H1 (cell line): ENCODE data around the gene PTPRD. TPM values are rescaled to one million over a fixed set of nuclear protein-coding genes. Genes with fewer than 3 reads are reported as not detected.

Experiments
- CTCF ChIA-PET: fragments of 300-600 bp; sonication (Branson Sonifier 250); formaldehyde crosslinking; loops from one replicate; lab custom pipeline; 2021; ENCODE audit not compliant: partially characterized antibody; lab: Charles Lee
- POLR2A ChIA-PET: fragments of 300-600 bp; sonication (Branson Sonifier 250); formaldehyde crosslinking; loops from one replicate; lab custom pipeline; 2021; ENCODE audit warnings: inconsistent platforms; ENCODE audit not compliant: partially characterized antibody; lab: Charles Lee
- DNase-seq, 2 experiments: peaks; one replicate each; pipeline versions ENCODE4 v3.0.0 to v3.0.0-alpha.2; 2010 to 2022; ENCODE audit warnings: low spot score in 2 of 2, low read depth in 1 of 2, mixed read lengths in 1 of 2
- FAIRE-seq: peaks from 2 replicates; lab custom pipeline; 2011; peaks lifted over from hg19 to GRCh38; lab: Jason Lieb, UNC
- H2AFZ ChIP-seq: 2 replicates; pipeline ENCODE4 v1.8.1; 2012; ENCODE audit warnings: low read length, inconsistent platforms
- H2AK5ac ChIP-seq: 2 replicates; pipeline ENCODE4 v1.6.1; 2013; ENCODE audit warnings: low read depth, low read length
- H2BK120ac ChIP-seq: replicated peaks from 2 replicates; pipeline ENCODE3; 2013; ENCODE audit warnings: low read depth, low read length, inconsistent platforms
- H2BK12ac ChIP-seq: 2 replicates; pipeline ENCODE4 v1.6.1; 2013; ENCODE audit warnings: low read depth, low read length
- H2BK15ac ChIP-seq: 2 replicates; pipeline ENCODE4 v1.6.1; 2013; ENCODE audit warnings: low read length
- H2BK20ac ChIP-seq: 2 replicates; pipeline ENCODE4 v1.6.1; 2013; ENCODE audit warnings: low read length
- H2BK5ac ChIP-seq: 2 replicates; pipeline ENCODE4 v1.6.1; 2013; ENCODE audit warnings: low read depth, low read length
- H3K14ac ChIP-seq: 2 replicates; pipeline ENCODE4 v1.6.1; 2013; ENCODE audit warnings: inconsistent platforms; ENCODE audit not compliant: insufficient read length
- H3K18ac ChIP-seq: 2 replicates; pipeline ENCODE4 v1.6.1; 2013; ENCODE audit warnings: low read length; ENCODE audit errors: extremely low read depth
- H3K23ac ChIP-seq: 2 replicates; pipeline ENCODE4 v1.6.1; 2013; ENCODE audit warnings: inconsistent platforms; ENCODE audit not compliant: insufficient read length
- H3K23me2 ChIP-seq: 2 replicates; pipeline ENCODE4 v1.6.1; 2013; ENCODE audit warnings: low read depth, low read length
- H3K27ac ChIP-seq: 2 replicates; pipeline ENCODE4 v1.6.1; 2011; ENCODE audit warnings: low read depth, low read length, inconsistent platforms
- H3K27me3 ChIP-seq, 4 experiments: replicated peaks in 1 of 4; 1 replicate in 1 of 4; 2 replicates in 3 of 4; pipeline versions ENCODE4 v1.6.1 to v1.8.1; 2011 to 2013; ENCODE audit warnings: low read length in 3 of 4, mild to moderate bottlenecking in 3 of 4, inconsistent platforms in 2 of 4, mixed read lengths in 2 of 4, moderate library complexity in 1 of 4; ENCODE audit not compliant: control insufficient read depth in 3 of 4, insufficient read depth in 3 of 4; ENCODE audit errors: extremely low read depth in 1 of 4
- H3K36me3 ChIP-seq, 4 experiments: 2 replicates each; pipeline versions ENCODE4 v1.6.1 to v1.8.1; 2011 to 2013; ENCODE audit warnings: mild to moderate bottlenecking in 4 of 4, low read length in 3 of 4, moderate library complexity in 2 of 4, control low read depth in 1 of 4, inconsistent platforms in 1 of 4; ENCODE audit not compliant: insufficient read depth in 4 of 4, control insufficient read depth in 2 of 4
- H3K4ac ChIP-seq: replicated peaks from 2 replicates; pipeline ENCODE3; 2013; ENCODE audit warnings: low read length, low read depth, mixed read lengths, inconsistent platforms; ENCODE audit not compliant: insufficient read length
- H3K4me1 ChIP-seq, 4 experiments: replicated peaks in 1 of 4; 1 replicate in 1 of 4; 2 replicates in 3 of 4; pipeline versions ENCODE4 v1.6.1 to v1.8.1; 2011 to 2013; ENCODE audit warnings: low read length in 3 of 4, inconsistent platforms in 2 of 4, mixed read lengths in 1 of 4; ENCODE audit not compliant: insufficient read depth in 4 of 4, control insufficient read depth in 3 of 4
- H3K4me2 ChIP-seq, 2 experiments: 2 replicates each; pipeline versions ENCODE4 v1.6.1 to v1.8.1; 2011 to 2013; ENCODE audit warnings: low read depth in 2 of 2, low read length in 2 of 2, control low read depth in 1 of 2, inconsistent platforms in 1 of 2, mild to moderate bottlenecking in 1 of 2; ENCODE audit not compliant: insufficient read depth in 1 of 2
- H3K4me3 ChIP-seq, 4 experiments: fragments of 200-600, 300-600 bp in 1 of 4; sonication (generic), shearing (Covaris generic), sonication (Bioruptor Twin) in 1 of 4; 2 replicates each; pipeline versions ENCODE4 v1.5.1 to v1.8.1; 2011 to 2016; ENCODE audit warnings: low read length in 4 of 4, low read depth in 3 of 4, control low read depth in 2 of 4, inconsistent platforms in 2 of 4, mild to moderate bottlenecking in 2 of 4, mixed read lengths in 1 of 4, moderate library complexity in 1 of 4; ENCODE audit not compliant: insufficient read depth in 2 of 4; ENCODE audit errors: extremely low read depth in 1 of 4
- H3K56ac ChIP-seq: replicated peaks from 2 replicates; pipeline ENCODE3; 2013; ENCODE audit warnings: low read depth, mild to moderate bottlenecking, mixed read lengths, low read length, inconsistent platforms; ENCODE audit not compliant: insufficient read length
- H3K79me1 ChIP-seq: 2 replicates; pipeline ENCODE4 v1.6.1; 2013; ENCODE audit warnings: low read depth, low read length, control low read depth
- H3K79me2 ChIP-seq, 2 experiments: 2 replicates each; pipeline versions ENCODE4 v1.6.1 to v1.8.1; 2012 to 2013; ENCODE audit warnings: low read length in 2 of 2, mild to moderate bottlenecking in 2 of 2, inconsistent platforms in 1 of 2; ENCODE audit not compliant: insufficient read depth in 2 of 2, control insufficient read depth in 1 of 2
- H3K9ac ChIP-seq, 4 experiments: replicated peaks in 1 of 4; 1 replicate in 1 of 4; 2 replicates in 3 of 4; pipeline versions ENCODE4 v1.6.1 to v1.8.1; 2011 to 2013; ENCODE audit warnings: low read depth in 3 of 4, low read length in 3 of 4, control low read depth in 2 of 4, mild to moderate bottlenecking in 2 of 4, moderate library complexity in 2 of 4, inconsistent platforms in 1 of 4; ENCODE audit errors: extremely low read depth in 1 of 4
- H3K9me3 ChIP-seq, 2 experiments: 2 replicates each; pipeline versions ENCODE4 v1.6.1 to v1.8.1; 2012 to 2013; ENCODE audit warnings: mild to moderate bottlenecking in 2 of 2, moderate library complexity in 2 of 2, control low read depth in 1 of 2, inconsistent platforms in 1 of 2, low read depth in 1 of 2, low read length in 1 of 2, mixed read lengths in 1 of 2; ENCODE audit not compliant: insufficient read depth in 2 of 2
- H4K20me1 ChIP-seq, 2 experiments: replicated peaks in 1 of 2; 2 replicates each; pipeline versions ENCODE3 to v1.8.1; 2011 to 2013; ENCODE audit warnings: inconsistent platforms in 2 of 2, low read length in 2 of 2, mild to moderate bottlenecking in 1 of 2; ENCODE audit not compliant: insufficient read depth in 2 of 2, control insufficient read depth in 1 of 2
- H4K5ac ChIP-seq: 2 replicates; pipeline ENCODE4 v1.6.1; 2013; ENCODE audit warnings: low read length, low read depth, mixed read lengths, inconsistent platforms; ENCODE audit not compliant: insufficient read length
- H4K8ac ChIP-seq: 2 replicates; pipeline ENCODE4 v1.8.0; 2013; ENCODE audit warnings: mild to moderate bottlenecking, moderate library complexity, low read length, inconsistent platforms; ENCODE audit not compliant: insufficient read depth; ENCODE audit errors: extremely low read depth
- H4K91ac ChIP-seq: replicated peaks from 2 replicates; pipeline ENCODE3; 2013; ENCODE audit warnings: low read length, mixed read lengths, inconsistent platforms; ENCODE audit not compliant: insufficient read length
- ASH2L ChIP-seq: fragments of 200-600, 300-600 bp; sonication (generic); IDR thresholded peaks from one replicate; pipeline ENCODE4 v1.7.1; 2017; ENCODE audit warnings: low read length
- CBX8 ChIP-seq: fragments of 300-800, 300-1000 bp; sonication (generic); IDR thresholded peaks from 2 replicates; pipeline ENCODE4 v1.7.1; 2016; ENCODE audit warnings: low read depth, low read length, borderline replicate concordance
- CHD2 ChIP-seq: IDR thresholded peaks from 2 replicates; pipeline ENCODE4 v1.6.1; 2012; ENCODE audit warnings: low read length, improper control_type of control experiment
- FOSL1 ChIP-seq: IDR thresholded peaks from 2 replicates; pipeline ENCODE4 v1.6.1; 2011; ENCODE audit warnings: mild to moderate bottlenecking, low read depth, low read length, moderate library complexity; ENCODE audit not compliant: insufficient read depth
- GTF2F1 ChIP-seq: IDR thresholded peaks from 2 replicates; pipeline ENCODE4 v1.6.1; 2012; ENCODE audit warnings: low read depth, low read length, improper control_type of control experiment, borderline replicate concordance
- HDAC6 ChIP-seq: IDR thresholded peaks from one replicate; pipeline ENCODE4 v1.7.1; 2012; ENCODE audit warnings: low read depth, mild to moderate bottlenecking, inconsistent platforms, low read length, moderate library complexity
- KDM5A ChIP-seq: fragments of 200-600 bp; IDR thresholded peaks from 2 replicates; pipeline ENCODE4 v1.7.1; 2012; ENCODE audit warnings: mild to moderate bottlenecking, low read length, inconsistent platforms, mixed read lengths
- MAFK ChIP-seq: IDR thresholded peaks from 2 replicates; pipeline ENCODE4 v1.6.1; 2012; ENCODE audit warnings: low read depth, mild to moderate bottlenecking, improper control_type of control experiment, low read length
- RFX5 ChIP-seq: IDR thresholded peaks from 2 replicates; pipeline ENCODE4 v1.6.1; 2011; ENCODE audit warnings: low read depth, low read length, improper control_type of control experiment, borderline replicate concordance
- SP2 ChIP-seq: IDR thresholded peaks from 2 replicates; pipeline ENCODE4 v1.6.1; 2012; ENCODE audit warnings: mild to moderate bottlenecking, low read length, inconsistent platforms
- SUZ12 ChIP-seq: fragments of 200-600 bp; sonication (generic); IDR thresholded peaks from 2 replicates; pipeline ENCODE4 v1.6.1; 2012; ENCODE audit warnings: mild to moderate bottlenecking, inconsistent platforms, low read length, moderate library complexity, mixed read lengths
- TAF1 ChIP-seq: IDR thresholded peaks from 2 replicates; pipeline ENCODE4 v1.6.1; 2011; ENCODE audit warnings: mild to moderate bottlenecking, low read depth, low read length
- TBP ChIP-seq: IDR thresholded peaks from 2 replicates; pipeline ENCODE4 v1.6.1; 2011; ENCODE audit warnings: low read depth, low read length, improper control_type of control experiment
- WGBS, 2 experiments: shearing (Covaris generic) in 1 of 2; methylation state at CpG; one replicate each; pipeline versions ENCODE4 v1.1.6 to v1.1.7; 2013 to 2015; ENCODE audit warnings: low lambda C conversion rate in 2 of 2, mixed read lengths in 2 of 2, inconsistent platforms in 1 of 2, low coverage in 1 of 2, missing lambda C conversion rate in 1 of 2; ENCODE audit not compliant: insufficient replicate concordance in 2 of 2, insufficient coverage in 1 of 2, insufficient read length in 1 of 2; ENCODE audit errors: extremely low coverage in 1 of 2, missing lambda C conversion rate in 1 of 2; 5-methylcytosine and 5-hydroxymethylcytosine counted together
- polyA plus RNA-seq, 7 experiments: library from polyadenylated mRNA; depleted of rRNA in 3 of 7; stranded (reverse) in 5 of 7; unstranded in 2 of 7; fragments of >200 nt in 5 of 7; fragments of 200-250 nt in 2 of 7; gene quantifications; 1 replicate in 5 of 7; 2 replicates in 1 of 7; 4 replicates in 1 of 7; pipeline versions ENCODE4 v1.2.1 to v1.2.3, GENCODE V29; 2011 to 2013; ENCODE audit warnings: missing spikeins in 2 of 7, mixed read lengths in 2 of 7
- total RNA-seq: library from RNA; stranded (reverse); fragmentation: NEBNext Ultra II Directional; extraction: Animal tissue kit (Norgen Biotek cat#: 25700); gene quantifications from 2 replicates; pipeline ENCODE4 v1.2.1, GENCODE V29; 2021
- TF ChIP-seq, protein P1 (sequence below): IDR thresholded peaks from 2 replicates; pipeline ENCODE4 v1.6.1; 2012; ENCODE audit warnings: inconsistent platforms

PTPRD gene
- total and polyA plus RNA-seq, 2 of the 8 experiments (the other 6 are each of a cell fraction or from before 2014, with no cell fraction given) = 17.2 to 77.0 TPM

DNA sequence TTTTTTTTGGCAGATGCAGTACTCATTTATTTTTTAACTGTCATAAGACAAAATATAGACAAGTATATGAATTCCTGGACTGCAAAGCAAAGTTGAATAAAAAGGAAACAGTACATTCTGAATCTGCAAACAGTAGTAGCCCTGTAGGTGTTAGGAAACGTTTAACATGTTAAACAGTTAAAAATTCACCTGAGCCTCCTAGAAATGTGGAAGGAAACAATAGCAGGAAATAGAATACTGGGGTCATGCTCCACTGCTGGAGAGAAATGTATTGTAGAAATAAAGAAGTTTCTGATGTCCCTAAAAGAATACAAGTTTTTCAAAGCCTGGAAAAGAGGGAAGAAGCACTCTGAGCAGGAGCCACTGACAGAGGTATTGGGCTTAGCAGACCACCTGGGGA is 866.0 kb downstream of the PTPRD start:
- H4K20me1 ChIP-seq = no peaks in the 10 kb centered on the region
- no peak overlapping the region for H3K18ac ChIP-seq
- H3K56ac ChIP-seq = no peak overlapping the region
- DNase-seq (no peak), FAIRE-seq (no peak)
- H3K4me3 ChIP-seq = no peak overlapping the region
- H3K9ac ChIP-seq = no peak overlapping the region
- no peak overlapping the region for H4K8ac ChIP-seq
- no peak overlapping the region for H2AK5ac ChIP-seq
- H3K79me1 ChIP-seq = no peaks in the 10 kb centered on the region
- CTCF ChIA-PET = no interaction called here
- no peak overlapping the region for H3K4me2 ChIP-seq
- no peak overlapping the region for H2BK15ac ChIP-seq
- no peaks in the 10 kb centered on the region; the same call in 1 of the 2 replicates for H3K23me2 ChIP-seq
- H3K4me1 ChIP-seq = no peaks in the 10 kb centered on the region
- H3K14ac ChIP-seq = no peak overlapping the region
- no peak overlapping the region for H3K23ac ChIP-seq
- H2BK5ac ChIP-seq = no peak overlapping the region
- H2AFZ ChIP-seq = no peak overlapping the region
- no peak overlapping the region for H4K5ac ChIP-seq
- WGBS, 2 experiments = 76% methylated on average over 1 of the region's 1 CpG; no CpG with 5 or more reads in 1 of the 2 experiments
- no peaks in the 10 kb centered on the region for H3K27me3 ChIP-seq
- H2BK12ac ChIP-seq = no peak overlapping the region
- H3K27ac ChIP-seq = no peak overlapping the region
- H2BK120ac ChIP-seq = no peak overlapping the region
- no peak overlapping the region for H2BK20ac ChIP-seq
- no peaks in the 10 kb centered on the region for H3K79me2 ChIP-seq
- no peak overlapping the region for H4K91ac ChIP-seq
- POLR2A ChIA-PET = interaction anchor here (0.6 kb wide), 1 partner anchor 465 kb away, joined by 3 read pairs; no protein-coding TSS in a partner anchor
- no peaks in the 10 kb centered on the region for H3K36me3 ChIP-seq
- H3K4ac ChIP-seq = no peak overlapping the region
- no peaks in the 10 kb centered on the region for H3K9me3 ChIP-seq
- TF ChIP-seq CBX8 (no peak), TBP (no peak), MAFK (no peak), SP2 (no peak), CHD2 (no peak), HDAC6 (no peak), TAF1 (no peak), FOSL1 (no peak), ASH2L (no peak), GTF2F1 (no peak), SUZ12 (no peak), KDM5A (no peak), RFX5 (no peak)
- TF ChIP-seq, protein P1, sequence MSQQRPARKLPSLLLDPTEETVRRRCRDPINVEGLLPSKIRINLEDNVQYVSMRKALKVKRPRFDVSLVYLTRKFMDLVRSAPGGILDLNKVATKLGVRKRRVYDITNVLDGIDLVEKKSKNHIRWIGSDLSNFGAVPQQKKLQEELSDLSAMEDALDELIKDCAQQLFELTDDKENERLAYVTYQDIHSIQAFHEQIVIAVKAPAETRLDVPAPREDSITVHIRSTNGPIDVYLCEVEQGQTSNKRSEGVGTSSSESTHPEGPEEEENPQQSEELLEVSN = no peak
